G401 (cell line): Measurements from ENCODE around the gene PRR4. TPM values are rescaled to one million over a fixed set of nuclear protein-coding genes. Genes with fewer than 3 reads are reported as not detected.

Experiments
- DNase-seq: peaks from one replicate; pipeline ENCODE4 v3.0.0-alpha.2; 2015; ENCODE audit warnings: low spot score
- in situ Hi-C: cut with HindIII; loops from 2 replicates; pipeline ENCODE4 v1.10.0; 2016; ENCODE audit warnings: low sequenced_read_pairs, mixed read lengths
- total RNA-seq: library from RNA; depleted of rRNA; stranded (reverse); fragments of >200 nt; shearing (Covaris generic); gene quantifications from 2 replicates; pipeline ENCODE4 v1.2.3, GENCODE V29; 2014; rRNA removed

PRR4 gene, protein sequence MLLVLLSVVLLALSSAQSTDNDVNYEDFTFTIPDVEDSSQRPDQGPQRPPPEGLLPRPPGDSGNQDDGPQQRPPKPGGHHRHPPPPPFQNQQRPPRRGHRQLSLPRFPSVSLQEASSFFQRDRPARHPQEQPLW
- 9.2 TPM in 1 of 2 replicates, not detected in the other for total RNA-seq

DNA sequence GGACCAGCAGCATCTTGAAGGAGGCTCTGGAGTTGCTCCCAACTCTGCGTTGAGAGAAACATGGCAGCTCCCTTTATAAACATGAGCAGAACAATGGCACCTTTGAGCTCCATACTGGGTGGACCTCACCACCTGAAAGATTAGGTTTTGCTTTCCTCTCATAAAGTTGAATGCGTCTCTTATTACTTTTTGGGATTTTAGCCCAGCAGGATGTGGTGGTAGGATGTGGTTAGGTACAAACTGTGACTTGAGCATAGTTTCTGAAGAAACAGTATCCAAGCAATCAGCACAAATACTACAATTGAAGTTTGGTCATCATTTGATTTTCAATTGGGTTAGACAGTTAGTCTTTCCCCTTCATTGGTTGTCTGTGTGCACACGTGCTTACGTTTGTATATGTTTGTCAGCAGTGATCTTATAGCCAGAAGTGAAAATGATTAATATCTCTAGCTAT, at the start of gene PRR4:
TSS of gene PRR4 (minus strand) at position 51 of the 454 bp plus-strand sequence. CDS start at position 13, 38 bp downstream.
- in situ Hi-C loops: no loop called here
- DNase-seq: no peak

DNA sequence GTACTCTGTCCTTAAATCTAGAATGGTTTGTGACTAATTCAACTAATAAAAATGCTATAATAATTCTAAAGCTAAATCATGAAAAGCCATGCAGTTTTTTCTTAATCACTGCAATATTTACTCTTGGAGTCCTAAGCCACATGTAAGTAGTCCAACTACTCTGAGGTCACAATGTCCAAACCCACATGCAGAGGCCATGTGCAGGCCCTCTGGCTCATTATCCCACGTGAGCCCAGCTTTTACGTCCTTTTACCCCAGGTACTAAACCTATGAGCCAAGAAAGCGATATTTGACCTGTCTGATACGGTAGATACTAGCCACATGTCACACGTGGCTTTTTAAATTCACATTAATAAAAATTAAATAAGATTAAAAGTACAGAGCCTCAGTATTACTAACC, 47.6 kb upstream of the PRR4 start:
- in situ Hi-C loops: no loop called here
- no peak for DNase-seq

DNA sequence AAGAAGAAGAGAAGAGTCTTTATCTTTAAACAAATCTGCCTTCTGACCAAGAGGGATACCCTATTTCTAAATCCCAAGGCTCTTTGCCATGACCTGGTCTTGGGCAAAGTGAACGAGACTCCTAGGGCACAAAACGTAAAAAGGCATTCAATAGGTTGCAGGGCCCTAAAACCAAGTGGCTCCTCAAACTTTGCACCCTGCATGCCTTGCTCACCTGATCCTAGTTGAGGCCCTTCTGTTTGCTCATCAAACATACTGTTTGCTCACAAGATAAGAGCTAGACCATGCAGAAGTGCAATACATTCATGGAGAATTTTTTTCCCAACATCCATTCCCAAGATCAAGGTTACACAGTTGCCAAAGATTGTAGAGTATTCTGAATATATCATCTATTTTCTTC, 42.7 kb upstream of the PRR4 start:
- DNase-seq: no peak

DNA sequence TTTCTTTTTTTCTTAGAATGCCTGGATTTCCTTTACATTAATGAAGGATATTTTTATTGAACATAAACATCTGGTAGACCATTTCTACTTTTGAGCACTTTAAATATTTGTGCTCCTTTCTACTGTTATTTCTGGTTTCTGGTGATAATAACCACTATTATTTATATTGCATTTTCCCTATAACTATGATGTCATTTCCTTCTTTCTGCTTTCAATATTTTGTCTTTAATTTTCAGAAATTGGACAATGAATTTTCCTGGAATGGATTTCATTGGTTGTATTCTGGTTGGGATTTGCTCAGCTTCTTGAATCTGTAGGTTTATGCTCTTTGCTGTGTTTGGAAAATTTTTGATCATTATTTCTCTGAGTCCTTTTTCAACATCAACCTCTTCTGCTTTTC, 40.0 kb upstream of the PRR4 start:
- no peak for DNase-seq
- in situ Hi-C loops: no loop called here

More for the DNA sequence above, 42.7 kb upstream of the PRR4 start:
- in situ Hi-C loops: no loop called here

DNA sequence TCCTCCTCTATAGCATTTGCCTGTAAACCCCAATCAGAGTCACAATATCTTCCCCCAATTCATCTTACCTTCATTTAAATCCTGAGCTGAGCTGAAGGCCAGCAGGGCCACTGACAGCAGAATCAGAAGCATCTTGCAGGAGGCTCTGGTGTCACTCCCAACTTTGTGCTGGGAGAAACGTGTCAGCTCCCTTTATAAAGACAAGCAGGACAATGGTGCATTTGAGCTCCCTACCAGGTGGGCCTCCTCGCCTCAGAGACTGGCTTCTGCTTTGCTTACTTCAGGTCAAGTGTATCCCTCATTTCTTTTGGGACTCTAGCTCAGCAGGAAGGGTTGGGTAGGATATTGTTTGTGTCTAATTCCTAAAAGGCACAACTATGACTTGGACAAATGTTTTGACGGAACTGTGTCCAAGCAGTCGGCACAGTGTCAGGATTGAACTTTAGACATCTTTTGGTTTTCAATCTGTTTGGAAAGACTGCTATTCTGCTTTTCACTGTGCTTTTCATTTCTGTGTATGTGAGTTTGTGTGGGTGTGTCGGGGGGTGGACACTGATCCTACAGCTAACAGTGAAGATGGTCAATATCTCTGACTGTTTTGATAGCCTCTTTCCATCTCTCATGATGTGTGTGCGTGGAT, 34.9 kb upstream of the PRR4 start, which contains the start of gene PRH1:
TSS of gene PRH1 (minus strand) at position 170 of the 640 bp plus-strand sequence. CDS start at position 132, 38 bp downstream.
- in situ Hi-C loops: no loop called here

DNA sequence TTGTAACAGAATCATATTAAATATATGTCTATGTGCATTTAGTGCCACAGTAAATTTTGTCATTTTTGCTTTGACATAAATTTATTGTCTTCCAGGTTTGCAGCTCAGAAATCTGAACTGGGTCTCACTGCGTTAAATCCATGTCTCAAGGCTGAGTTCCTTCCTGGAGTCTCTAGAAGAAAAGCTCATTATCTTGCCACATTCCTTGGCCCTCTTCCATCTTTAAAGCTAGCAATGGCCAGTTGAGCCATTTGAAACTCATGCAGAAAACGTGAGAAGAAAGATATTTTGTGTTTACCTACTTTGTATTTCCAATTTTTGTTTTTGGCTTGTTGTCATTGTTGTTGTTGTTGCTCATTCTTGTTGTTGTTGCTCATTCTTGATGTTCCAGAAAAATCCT, 24.1 kb upstream of the PRR4 start:
- DNase-seq: no peak

More for the DNA sequence above, 34.9 kb upstream of the PRR4 start, which contains the start of gene PRH1:
- no peak for DNase-seq

DNA sequence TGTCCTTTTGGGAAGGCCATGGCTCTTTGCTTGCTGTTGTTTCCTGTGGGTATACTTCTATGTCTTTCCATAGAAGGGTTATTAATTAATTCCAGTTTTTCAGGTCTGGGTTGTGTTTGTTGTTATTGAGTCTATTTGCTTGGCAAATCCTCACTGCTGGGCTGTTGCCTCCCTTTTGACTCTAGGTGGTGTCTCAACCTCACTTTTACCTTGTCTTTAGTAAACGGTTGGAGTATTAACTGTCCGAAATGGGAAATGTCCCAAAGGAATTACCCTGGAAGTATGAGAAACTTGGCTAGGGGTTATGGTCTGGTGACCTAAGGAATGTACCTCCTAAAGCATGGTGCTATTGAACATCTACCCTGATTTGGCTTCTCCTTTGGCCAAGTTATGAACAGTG, 18.1 kb upstream of the PRR4 start:
- no peak for DNase-seq
- in situ Hi-C loops: no loop called here

More for the DNA sequence above, 24.1 kb upstream of the PRR4 start:
- in situ Hi-C loops: no loop called here

DNA sequence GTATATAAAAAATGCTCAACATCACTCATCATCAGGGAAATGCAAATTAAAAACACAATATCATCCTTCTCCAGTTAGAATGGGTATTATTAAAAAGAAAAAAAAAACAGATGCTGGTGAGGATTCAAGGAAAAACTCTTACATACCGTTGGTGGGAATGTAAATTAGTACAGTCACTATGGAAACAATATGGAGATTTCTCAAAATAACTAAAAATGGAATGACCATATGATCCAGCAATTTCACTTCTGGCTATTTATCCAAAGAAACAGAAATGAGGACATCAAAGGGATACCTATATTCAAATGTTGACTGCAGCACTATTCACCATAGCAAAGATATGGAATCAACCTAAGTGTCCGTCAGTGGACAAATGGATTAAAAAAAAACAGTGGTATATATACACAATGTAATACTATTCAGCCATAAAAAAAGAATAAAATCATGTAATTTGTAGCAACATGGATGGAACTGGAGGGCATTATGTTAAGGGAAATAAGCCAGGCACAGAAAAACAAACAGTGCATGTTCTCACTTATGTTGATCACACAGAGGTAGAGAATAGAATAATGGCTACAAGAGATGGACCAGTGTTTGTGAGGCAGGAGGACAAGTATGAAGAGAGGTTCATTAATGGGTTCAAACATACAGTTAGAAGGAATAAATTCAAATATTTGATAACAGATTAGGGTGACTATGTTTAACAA, 14.4 kb upstream of the PRR4 start:
- in situ Hi-C loops: no loop called here
- DNase-seq: no peak

DNA sequence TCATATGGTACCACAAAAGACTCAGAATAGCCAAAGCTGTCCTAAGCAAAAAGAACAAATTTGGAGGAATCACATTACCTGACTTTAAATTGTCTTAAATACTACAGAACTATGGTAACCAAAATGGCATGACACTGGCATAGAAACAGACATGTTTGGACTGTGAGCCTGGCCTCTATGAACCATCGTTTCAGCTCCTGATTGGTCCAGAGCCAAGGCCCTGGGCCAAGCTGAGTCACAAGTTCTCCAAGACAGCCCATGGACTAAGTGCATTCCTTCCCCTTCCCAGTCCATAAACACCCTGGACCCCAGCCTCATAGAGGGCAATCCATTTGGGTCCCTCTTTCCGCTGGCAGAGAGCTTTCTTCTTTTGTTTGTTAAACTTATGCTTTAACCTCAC, 12.1 kb upstream of the PRR4 start:
- in situ Hi-C loops: no loop called here
- DNase-seq: no peak

DNA sequence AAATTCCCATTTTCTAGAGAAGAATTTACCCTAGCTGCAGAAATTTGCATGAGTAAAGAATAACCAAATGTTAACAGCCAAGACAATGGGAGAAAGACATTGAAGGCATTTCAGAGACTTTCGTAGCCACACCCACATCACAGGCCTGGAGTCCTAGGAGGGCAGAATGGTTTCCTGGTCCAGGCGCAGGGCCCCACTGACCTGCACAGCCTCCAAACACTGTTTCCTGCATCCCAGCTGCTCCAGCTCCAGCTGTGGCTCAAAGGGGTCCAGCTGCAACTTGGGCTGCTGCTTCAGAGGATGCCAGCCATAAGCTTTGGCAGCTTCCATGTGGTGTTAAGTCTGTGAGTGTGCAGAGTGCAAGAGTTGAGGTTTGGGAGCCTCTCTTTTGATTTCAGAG, 6.5 kb upstream of the PRR4 start:
- in situ Hi-C loops: no loop called here
- no peak for DNase-seq

DNA sequence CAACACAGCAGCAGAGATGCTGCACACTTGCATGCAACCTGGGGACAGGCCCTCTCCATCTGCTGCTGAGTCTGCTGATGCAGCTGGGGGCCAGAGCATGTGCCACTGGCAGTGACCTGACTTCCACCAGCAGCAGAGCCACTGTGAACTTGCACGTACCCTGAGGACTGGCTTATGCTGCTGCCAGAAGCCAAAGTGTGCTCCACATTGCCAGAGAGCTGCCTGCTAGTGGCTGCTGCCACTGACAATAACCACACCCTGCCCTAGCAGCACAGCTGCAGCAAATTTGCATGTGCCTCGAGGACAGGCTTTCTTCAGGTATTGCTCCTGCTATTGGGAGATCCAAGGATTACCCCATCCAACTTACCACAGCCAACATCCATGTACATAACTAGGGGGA, 4.5 kb upstream of the PRR4 start:
- no peak for DNase-seq
- in situ Hi-C loops: no loop called here

DNA sequence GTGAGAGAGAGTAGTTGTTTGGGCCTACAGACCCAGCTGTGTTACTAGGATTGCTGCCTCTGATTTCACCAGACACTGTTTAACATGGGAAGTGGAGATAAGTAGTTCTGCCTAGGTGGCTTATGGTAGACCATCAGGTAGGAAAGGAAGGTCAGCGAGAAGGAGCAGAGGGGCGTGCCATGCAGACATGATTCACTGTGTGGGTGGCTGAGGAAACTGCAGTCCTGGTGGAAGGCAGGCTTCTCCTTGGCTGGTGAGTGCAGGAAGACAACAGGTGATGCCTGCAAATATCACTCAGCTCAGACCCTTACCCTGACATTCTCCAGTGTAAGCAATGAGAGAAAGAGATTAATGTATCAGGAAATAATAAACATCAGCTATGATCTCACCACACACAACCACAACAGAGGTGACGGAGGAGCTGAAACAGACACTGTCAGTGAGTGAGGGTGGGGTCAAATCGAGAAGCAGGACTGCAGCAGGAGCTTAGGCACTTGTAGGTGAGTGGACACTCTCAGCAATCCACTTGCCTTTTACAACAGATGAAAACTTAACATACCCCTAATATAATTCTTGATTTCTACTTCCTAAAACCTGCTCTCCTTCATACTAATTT, 2.1 kb upstream of the PRR4 start:
- no peak for DNase-seq
- in situ Hi-C loops: no loop called here

DNA sequence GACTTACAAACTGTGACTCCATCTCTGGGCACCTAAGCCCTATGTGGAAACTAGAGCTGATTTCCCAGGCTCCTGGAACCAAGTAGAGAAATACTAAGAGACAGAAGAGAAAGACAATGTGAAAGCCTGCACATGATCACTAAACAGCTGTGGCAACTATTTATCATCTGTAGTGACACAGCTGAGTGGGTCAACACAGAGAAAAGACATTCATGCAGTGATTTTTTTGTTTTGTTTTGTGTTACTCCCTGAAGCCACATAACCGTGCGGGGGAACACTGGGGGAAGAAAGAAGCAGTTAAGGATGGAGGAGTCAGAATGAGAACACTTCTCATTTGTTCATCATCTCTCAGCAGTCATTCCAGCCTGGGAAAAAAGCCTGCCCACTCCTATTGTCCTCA, 1.5 kb downstream of the PRR4 start:
- in situ Hi-C loops: no loop called here
- no peak for DNase-seq

DNA sequence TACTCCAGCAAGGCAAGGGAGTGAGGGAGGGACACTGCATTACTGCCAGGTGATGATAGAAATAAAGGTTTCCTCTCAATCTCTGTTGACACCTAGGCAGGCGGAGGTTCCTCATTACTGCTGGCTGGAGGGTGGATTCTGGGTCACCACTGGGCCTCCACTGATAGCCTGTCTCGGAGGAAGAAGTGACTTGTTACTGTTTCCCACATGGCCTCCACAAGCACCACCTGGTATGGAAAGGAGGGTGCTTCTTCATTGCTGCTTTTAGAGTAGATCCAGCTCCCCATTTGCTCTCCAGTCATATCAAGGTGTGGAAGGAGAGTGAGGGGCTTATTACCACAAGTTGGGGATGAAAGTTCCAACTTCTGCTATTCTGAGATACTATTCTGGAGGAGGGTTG, 6.4 kb downstream of the PRR4 start:
- DNase-seq: no peak
- in situ Hi-C loops: no loop called here

DNA sequence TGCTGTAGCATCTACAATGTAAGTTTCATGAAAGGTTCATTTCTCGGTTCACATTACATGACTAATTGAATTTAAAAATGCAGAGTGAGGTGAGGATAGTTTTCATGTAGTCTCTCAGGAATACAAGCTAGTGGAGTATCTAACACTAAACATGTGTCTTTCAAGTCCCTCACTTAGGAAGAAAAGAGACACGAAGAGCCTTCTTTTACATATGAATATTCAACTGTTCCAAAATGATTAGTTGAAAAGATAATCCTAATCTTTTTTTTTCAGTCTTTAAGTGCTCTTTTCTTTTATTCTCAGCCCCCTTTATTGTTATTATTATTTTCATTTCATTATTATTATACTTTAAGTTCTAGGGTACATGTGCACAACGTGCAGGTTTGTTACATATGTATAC, 10.8 kb downstream of the PRR4 start:
- DNase-seq: no peak
- in situ Hi-C loops: no loop called here

DNA sequence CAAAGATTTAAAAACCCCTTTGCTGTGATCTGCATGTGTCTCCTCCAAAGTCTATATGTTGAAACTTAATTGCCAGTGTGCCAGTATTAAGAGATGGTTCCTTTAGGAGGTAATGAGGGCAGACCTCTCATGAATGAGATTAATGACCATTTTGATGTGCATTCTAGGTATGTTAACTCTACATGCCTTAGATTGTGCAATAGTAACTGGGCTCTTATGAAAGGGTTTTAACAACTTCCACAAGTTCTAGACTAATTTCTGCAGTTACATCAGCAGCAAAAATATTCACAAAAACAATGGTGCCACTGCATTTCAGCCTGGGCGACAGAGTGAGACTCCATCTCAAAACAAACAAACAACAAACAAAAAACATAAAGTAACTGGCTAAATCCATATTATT, 19.3 kb downstream of the PRR4 start:
- no peak for DNase-seq
- in situ Hi-C loops: no loop called here

DNA sequence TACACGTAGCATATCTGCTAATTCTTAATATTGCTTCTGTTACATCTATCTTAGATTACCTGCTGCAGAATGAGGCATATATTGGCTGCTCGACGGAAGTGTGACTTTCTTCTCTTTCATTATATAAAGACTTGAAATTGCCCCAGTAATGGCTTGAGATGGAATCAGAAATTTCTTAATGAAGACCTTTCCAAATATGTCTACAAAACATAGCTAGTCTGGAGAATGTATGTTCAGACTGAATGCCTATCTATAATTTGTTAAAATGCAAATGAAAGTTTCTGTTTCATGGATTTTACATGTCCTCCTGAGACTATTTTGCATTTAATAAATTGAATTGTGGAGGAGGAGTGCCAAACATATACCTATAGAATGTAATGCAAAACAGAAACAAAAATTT, 23.0 kb downstream of the PRR4 start, which contains the start of gene TAS2R10:
TSS of gene TAS2R10 (minus strand) at position 101 of the 400 bp plus-strand sequence. CDS start at position 12, 89 bp downstream.
- no peak for DNase-seq
- in situ Hi-C loops: no loop called here

DNA sequence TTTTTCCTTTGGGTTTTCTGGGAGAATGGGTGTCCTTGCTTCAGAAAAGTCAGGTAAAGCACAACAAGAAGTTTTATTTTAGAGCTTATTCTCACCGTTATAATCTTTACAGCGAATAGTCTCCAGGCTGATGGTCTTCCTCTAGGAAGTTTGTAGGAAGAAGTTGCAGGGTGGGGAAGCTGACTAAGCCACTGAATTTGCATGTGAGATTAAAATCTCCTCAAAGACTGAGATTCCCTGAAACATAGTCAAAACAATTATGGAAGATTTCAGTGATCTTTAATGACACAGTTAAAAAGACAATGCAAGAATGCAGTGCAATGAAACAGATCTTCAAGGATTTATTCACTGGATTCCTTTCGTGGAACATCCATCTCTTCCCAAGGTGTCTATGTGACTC, 24.3 kb downstream of the PRR4 start:
- in situ Hi-C loops: no loop called here
- no peak for DNase-seq

DNA sequence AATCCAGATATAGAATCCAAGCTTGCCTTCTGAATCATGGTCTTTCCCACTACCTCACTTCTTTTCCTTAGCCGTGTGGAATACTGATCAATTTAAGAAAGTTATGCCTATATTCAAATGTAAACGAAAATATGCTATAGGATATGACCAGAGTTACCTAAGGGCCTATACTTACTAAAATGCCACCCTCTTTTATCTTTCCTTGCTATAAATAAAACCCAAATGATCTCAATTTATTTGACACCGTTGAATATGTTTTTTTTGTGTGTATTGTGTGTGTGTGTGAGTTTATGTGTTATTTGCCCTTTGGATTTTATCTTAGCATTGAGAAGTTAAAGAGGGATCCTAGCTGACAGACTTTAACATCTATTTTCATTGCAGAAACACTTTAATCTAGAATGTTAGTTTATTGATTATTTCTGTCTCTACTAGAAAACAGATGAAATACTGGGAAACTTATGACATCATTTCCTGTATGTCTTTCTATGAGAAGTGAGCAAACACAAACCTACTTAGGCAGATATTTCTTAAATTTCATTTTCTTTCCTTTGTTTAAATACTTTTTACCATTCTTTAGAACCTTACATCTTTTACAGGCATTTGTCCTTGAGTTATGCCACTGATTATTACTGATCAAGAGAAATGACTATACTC, 37.3 kb downstream of the PRR4 start:
- in situ Hi-C loops: no loop called here
- no peak for DNase-seq
